ENCODE data around the gene HIRIP3.

DNA sequence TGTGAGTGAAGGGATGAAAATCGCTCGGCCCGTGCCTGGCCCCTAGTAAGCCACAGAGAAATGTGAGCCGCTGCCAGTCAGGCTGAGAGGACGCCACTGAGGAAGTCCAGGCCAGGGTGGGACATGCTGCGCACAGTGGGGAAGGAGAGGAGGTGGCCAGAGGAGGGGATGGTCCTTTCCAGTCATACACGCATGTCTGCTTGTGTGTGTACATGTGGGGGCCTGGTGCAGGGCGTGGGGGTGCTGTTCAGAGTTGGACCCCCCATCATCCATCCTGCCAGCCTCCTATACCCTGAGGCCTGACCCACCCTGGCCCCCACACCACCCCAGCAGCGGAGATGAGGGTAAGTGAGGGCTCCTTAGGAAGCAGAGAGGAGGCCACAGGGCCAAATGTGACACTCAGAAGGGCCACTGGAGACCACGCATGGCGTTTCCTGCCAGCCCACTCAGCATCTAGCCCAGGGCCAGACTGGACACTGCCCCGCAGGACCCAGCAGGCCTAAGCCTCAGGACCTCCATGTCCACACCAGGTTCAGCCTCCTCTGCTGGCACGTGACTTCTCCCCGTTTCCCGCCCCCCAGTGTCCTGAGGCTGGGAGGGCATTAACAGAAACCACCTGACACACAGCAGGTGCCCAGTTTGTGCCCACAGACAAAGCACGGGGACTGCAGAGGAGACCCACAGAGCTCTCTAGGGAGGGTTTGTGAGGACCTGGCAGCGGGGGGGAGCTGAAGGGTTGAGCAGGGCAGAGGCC is 8.4 kb upstream of the HIRIP3 start:
- TF ChIP-seq CTCF (conservative IDR thresholded peaks at IDR 0.05) (no peak), EZH2 (IDR thresholded peaks at IDR 0.05; ENCODE audit: low read depth) (no peak)

All from PC-9 (cell line).